ENCODE measurements around the gene NID1. TPM values are rescaled to one million over a fixed set of nuclear protein-coding genes. Genes with fewer than 3 reads are reported as not detected.

The NID1 gene
- total RNA-seq, 1 experiment from 2014 or later, result 19.2 TPM

- TF ChIP-seq AFF4 (CRISPR knock-in tag; IDR thresholded peaks at IDR 0.05; ENCODE audit: borderline replicate concordance), result no peak
- TF ChIP-seq RELA (CRISPR knock-in tag; IDR thresholded peaks at IDR 0.05; ENCODE audit: borderline replicate concordance), result no peak
- TF ChIP-seq NR3C1 (CRISPR knock-in tag; conservative IDR thresholded peaks at IDR 0.05; ENCODE audit: low read depth), result no peak
- no peak for TF ChIP-seq ZNF512 (CRISPR knock-in tag; IDR thresholded peaks at IDR 0.05; ENCODE audit: borderline replicate concordance)
- no peak for TF ChIP-seq ATF3 (CRISPR knock-in tag; conservative IDR thresholded peaks at IDR 0.05)
- no peak for TF ChIP-seq EMX1 (CRISPR knock-in tag; IDR thresholded peaks at IDR 0.05)
- TF ChIP-seq FOXP4 (CRISPR knock-in tag; IDR thresholded peaks at IDR 0.05), result no peak
- no peak for TF ChIP-seq RORB (CRISPR knock-in tag; IDR thresholded peaks at IDR 0.05)
- no peak for TF ChIP-seq NFATC4 (CRISPR knock-in tag; IDR thresholded peaks at IDR 0.05)
- TF ChIP-seq FOXJ3 (CRISPR knock-in tag; IDR thresholded peaks at IDR 0.05; ENCODE audit: borderline replicate concordance), result no peak
Observed at GRCh38 chr1:236114076-236114747, 49.3 kb upstream of the NID1 start (continued).

- ChIA-PET CTCF (no interaction called here), POLR2A (no interaction called here)
- no peaks in the 10 kb centered on the region for H3K36me3 Mint-ChIP-seq
- no peak overlapping the region for H3K4me3 Mint-ChIP-seq
- no peak for DNase-seq (ENCODE audit: low spot score)
- peaks cover 5% of the 10 kb centered on the region for H3K4me1 Mint-ChIP-seq
- ATAC-seq, result no peak
- no peaks in the 10 kb centered on the region for H3K27me3 Mint-ChIP-seq (ENCODE audit: low read depth)
- H3K9me3 Mint-ChIP-seq, result no peaks in the 10 kb centered on the region
- TF ChIP-seq ZBTB21 (CRISPR knock-in tag; IDR thresholded peaks at IDR 0.05; ENCODE audit: borderline replicate concordance) (no peak), FOXP1 (CRISPR knock-in tag; IDR thresholded peaks at IDR 0.05; ENCODE audit: borderline replicate concordance) (no peak), ETV6 (CRISPR knock-in tag; IDR thresholded peaks at IDR 0.05) (no peak), USF1 (CRISPR knock-in tag; IDR thresholded peaks at IDR 0.05) (no peak), ZNF138 (CRISPR knock-in tag; conservative IDR thresholded peaks at IDR 0.05) (no peak), ATF2 (CRISPR knock-in tag; IDR thresholded peaks at IDR 0.05; ENCODE audit: borderline replicate concordance, low read depth) (no peak), SP1 (CRISPR knock-in tag; conservative IDR thresholded peaks at IDR 0.05) (no peak), NFE2L1 (CRISPR knock-in tag; IDR thresholded peaks at IDR 0.05) (no peak), AR (CRISPR knock-in tag; IDR thresholded peaks at IDR 0.05) (no peak), PREB (CRISPR knock-in tag; IDR thresholded peaks at IDR 0.05; ENCODE audit: borderline replicate concordance) (no peak)
- H3K27ac Mint-ChIP-seq, result no peak overlapping the region
Observed at GRCh38 chr1:236113324-236114032, 48.6 kb upstream of the NID1 start.
